Endothelial cell of umbilical vein (primary cell): ENCODE data around the gene SH3TC2.

Experiments used
- CTCF ChIP-seq, 2 donors: IDR thresholded peaks; 1 replicate in 1 of 2; 2 replicates in 1 of 2; pipeline ENCODE4 v1.5.1; 2011; ENCODE audit warnings: low read length in 2 of 2, mild to moderate bottlenecking in 2 of 2, moderate library complexity in 2 of 2, control low read depth in 1 of 2, inconsistent platforms in 1 of 2, low read depth in 1 of 2; ENCODE audit not compliant: insufficient read depth in 1 of 2; ENCODE audit errors: extremely low read depth in 1 of 2
- EZH2 ChIP-seq: IDR thresholded peaks from 2 replicates; pipeline ENCODE4 v1.6.1; 2012; ENCODE audit warnings: borderline replicate concordance, low read depth, mild to moderate bottlenecking, moderate library complexity, low read length, inconsistent platforms; ENCODE audit not compliant: severe bottlenecking
- JUN ChIP-seq: IDR thresholded peaks from 2 replicates; pipeline ENCODE4 v1.6.1; 2011; ENCODE audit warnings: borderline replicate concordance, low read depth; ENCODE audit not compliant: insufficient read length, insufficient read depth
- MAX ChIP-seq: IDR thresholded peaks from 2 replicates; pipeline ENCODE4 v1.6.1; 2011; ENCODE audit not compliant: insufficient read depth, insufficient read length
- POLR2A ChIP-seq: IDR thresholded peaks from 2 replicates; pipeline ENCODE4 v1.6.1; 2012; ENCODE audit warnings: low read depth, mild to moderate bottlenecking, control low read depth, low read length
- POLR2AphosphoS5 ChIP-seq: IDR thresholded peaks from 2 replicates; pipeline ENCODE4 v1.6.1; 2012; ENCODE audit warnings: low read depth, mild to moderate bottlenecking, control low read depth, low read length, moderate library complexity; ENCODE audit not compliant: insufficient read depth

- TF ChIP-seq POLR2A, result no peak
- no peak for TF ChIP-seq CTCF (IDR thresholded peaks at IDR 0.05; ENCODE audit: extremely low read depth in 1 of 2, insufficient read depth in 1 of 2, low read depth in 1 of 2, low read length in 2 of 2)
- no peak for TF ChIP-seq MAX
- TF ChIP-seq POLR2AphosphoS5, result no peak
- TF ChIP-seq JUN, result no peak
- TF ChIP-seq EZH2, result no peak
Measured at GRCh38 chr5:149001162-149001561, 61.7 kb downstream of the SH3TC2 start.
